A673 (cell line): ENCODE measurements around the gene CDC20B. TPM values are rescaled to one million over a fixed set of nuclear protein-coding genes. Genes with fewer than 3 reads are reported as not detected.
"Not testable (repeated sequence)": the region's sequence is repeated elsewhere in the genome, so short reads cannot be mapped to it uniquely, and the experiment has no call there.

Experiments used
- BruUV-seq: library from RNA; stranded (reverse); fragments of 400-500 nt; replicated peaks from 2 replicates; lab custom pipeline; 2021; lab: Mats Ljungman, UMichigan
- CTCF ChIA-PET: fragments of 300-600 bp; sonication (Branson Sonifier 250); formaldehyde crosslinking; loops from one replicate; lab custom pipeline; 2022; ENCODE audit warnings: antibody characterized with exemption; lab: Charles Lee
- POLR2A ChIA-PET: fragments of 300-600 bp; sonication (Branson Sonifier 250); formaldehyde crosslinking; loops from one replicate; lab custom pipeline; 2022; ENCODE audit warnings: antibody characterized with exemption; ENCODE audit not compliant: low non-redundant PET; lab: Charles Lee
- DNase-seq: peaks from one replicate; pipeline ENCODE4 v3.0.0-alpha.2; 2015; ENCODE audit warnings: low spot score
- H3K27ac ChIP-seq: fragments of 200-600 bp; sonication (generic); 2 replicates; pipeline ENCODE4 v1.5.1; 2016; ENCODE audit warnings: mixed run types, low read depth, mild to moderate bottlenecking, mixed read lengths, antibody characterized with exemption, low read length; ENCODE audit not compliant: poor library complexity, severe bottlenecking
- H3K27me3 ChIP-seq: fragments of 200-600 bp; sonication (generic); replicated peaks from 2 replicates; pipeline ENCODE4 v1.6.1; 2017; ENCODE audit warnings: mixed run types, low read depth, mild to moderate bottlenecking, mixed read lengths, antibody characterized with exemption, low read length; ENCODE audit not compliant: insufficient read depth, poor library complexity
- H3K36me3 ChIP-seq: fragments of 200-600 bp; sonication (generic); 2 replicates; pipeline ENCODE4 v1.6.1; 2016; ENCODE audit warnings: mixed run types, mild to moderate bottlenecking, mixed read lengths, antibody characterized with exemption, low read length; ENCODE audit not compliant: insufficient read depth, poor library complexity, severe bottlenecking
- H3K4me1 ChIP-seq: fragments of 200-600 bp; sonication (generic); 2 replicates; pipeline ENCODE4 v1.6.1; 2017; ENCODE audit warnings: mixed run types, mild to moderate bottlenecking, mixed read lengths, antibody characterized with exemption, low read length; ENCODE audit not compliant: insufficient read depth, poor library complexity, severe bottlenecking
- H3K4me3 ChIP-seq: fragments of 200-600 bp; sonication (generic); 2 replicates; pipeline ENCODE4 v1.5.1; 2016; ENCODE audit warnings: low read depth, mixed run types, mild to moderate bottlenecking, mixed read lengths, low read length; ENCODE audit not compliant: poor library complexity, severe bottlenecking
- H3K9me3 ChIP-seq: fragments of 200-600 bp; sonication (generic); 2 replicates; pipeline ENCODE4 v1.6.1; 2016; ENCODE audit warnings: mixed run types, low read depth, mild to moderate bottlenecking, mixed read lengths, antibody characterized with exemption, low read length; ENCODE audit not compliant: poor library complexity, severe bottlenecking
- CTCF ChIP-seq: fragments of 300-800, 200-600 bp; sonication (generic); conservative IDR thresholded peaks from 2 replicates; pipeline ENCODE4 v1.5.1; 2017; ENCODE audit warnings: low read depth, mild to moderate bottlenecking, antibody characterized with exemption, low read length, moderate library complexity, mixed read lengths
- EZH2 ChIP-seq: fragments of 200-600 bp; sonication (generic); IDR thresholded peaks from 2 replicates; pipeline ENCODE4 v1.6.1; 2017; ENCODE audit warnings: borderline replicate concordance, low read depth, mild to moderate bottlenecking, mixed read lengths, antibody characterized with exemption, low read length; ENCODE audit not compliant: poor library complexity, severe bottlenecking
- intact Hi-C: fragments of 100-400 bp; cut with micrococcal nuclease; formaldehyde crosslinking; loops from one replicate; pipeline ENCODE4 v1.10.0; 2022; ENCODE audit not compliant: unreplicated experiment
- total RNA-seq: library from RNA; stranded (reverse); gene quantifications from 2 replicates; pipeline ENCODE4 v1.2.3, GENCODE V29; 2021

CDC20B gene
- total RNA-seq, 1 experiment from 2014 or later, result not detected

- BruUV-seq, result no TSS peak
- H3K27me3 ChIP-seq, result no peaks in the 10 kb centered on the region
- ChIA-PET CTCF (no interaction called here), POLR2A (no interaction called here)
- DNase-seq, result no peak
- H3K9me3 ChIP-seq, result no peaks in the 10 kb centered on the region
- no peaks in the 10 kb centered on the region for H3K36me3 ChIP-seq
- TF ChIP-seq CTCF, result no peak
- TF ChIP-seq EZH2, result no peak
- H3K27ac ChIP-seq, result no peak overlapping the region
- no peaks in the 10 kb centered on the region for H3K4me1 ChIP-seq
- no peak overlapping the region for H3K4me3 ChIP-seq
- intact Hi-C loops, result no loop called here
Measured at GRCh38 chr5:55101556-55102276, 71.3 kb downstream of the CDC20B start.

- H3K27ac ChIP-seq, H3K4me1 ChIP-seq, H3K36me3 ChIP-seq, DNase-seq, CTCF ChIA-PET, H3K27me3 ChIP-seq, H3K4me3 ChIP-seq, POLR2A ChIA-PET, intact Hi-C loops, H3K9me3 ChIP-seq, BruUV-seq: not testable (repeated sequence)
Measured at GRCh38 chr5:55101148-55101547, 71.8 kb downstream of the CDC20B start.

- no TSS peak for BruUV-seq
- Histone ChIP-seq H3K4me3 (no peak overlapping the region), H3K27ac (no peak overlapping the region), H3K9me3 (no peaks in the 10 kb centered on the region), H3K4me1 (no peaks in the 10 kb centered on the region), H3K36me3 (no peaks in the 10 kb centered on the region), H3K27me3 (peaks cover 4% of the 10 kb centered on the region)
- DNase-seq, result no peak
- ChIA-PET CTCF (no interaction called here), POLR2A (no interaction called here)
- intact Hi-C loops, result no loop called here
- TF ChIP-seq EZH2 (no peak), CTCF (no peak)
Measured at GRCh38 chr5:55096861-55097260, 76.1 kb downstream of the CDC20B start.

GRCh38 chr5:55096182-55096581 lies 76.8 kb downstream of the CDC20B start:
- Histone ChIP-seq H3K4me1 (no peaks in the 10 kb centered on the region), H3K4me3 (no peak overlapping the region), H3K27me3 (peaks cover 4% of the 10 kb centered on the region), H3K9me3 (no peaks in the 10 kb centered on the region), H3K36me3 (no peaks in the 10 kb centered on the region), H3K27ac (no peak overlapping the region)
- DNase-seq, result no peak
- ChIA-PET CTCF (no interaction called here), POLR2A (no interaction called here)
- intact Hi-C loops, result no loop called here
- TF ChIP-seq CTCF (no peak), EZH2 (no peak)
- BruUV-seq, result no TSS peak

- BruUV-seq, POLR2A ChIA-PET, intact Hi-C loops: not testable (repeated sequence)
Measured at GRCh38 chr5:55091011-55091410, 82.0 kb downstream of the CDC20B start.

More at GRCh38 chr5:55091011-55091410, 82.0 kb downstream of the CDC20B start:
- H3K9me3 ChIP-seq, H3K36me3 ChIP-seq, CTCF ChIA-PET, DNase-seq, H3K4me3 ChIP-seq, H3K4me1 ChIP-seq, H3K27me3 ChIP-seq, H3K27ac ChIP-seq: not testable (repeated sequence)
